GM23338 (cell line): Measurements from ENCODE around the gene CYP4F3. TPM values are rescaled to one million over a fixed set of nuclear protein-coding genes. Genes with fewer than 3 reads are reported as not detected.
"Not testable (repeated sequence)": the region's sequence is repeated elsewhere in the genome, so short reads cannot be mapped to it uniquely, and the experiment has no call there.

ENCODE experiments used
- ATAC-seq: fragments of 200-7000 bp; cut with Tn5 transposase; 3 replicates; pipeline ENCODE4 v1.9.1; 2020
- DNase-seq: peaks from one replicate; pipeline ENCODE4 v3.0.0-alpha.2; 2015; ENCODE audit warnings: low spot score
- H2AFZ ChIP-seq: fragments of 200-600 bp; sonication (generic); 2 replicates; pipeline ENCODE4 v1.8.0; 2016; ENCODE audit warnings: antibody characterized with exemption, mild to moderate bottlenecking, moderate library complexity
- H3F3A ChIP-seq: fragments of 200-600 bp; sonication (generic); replicated peaks from 2 replicates; pipeline ENCODE4 v1.8.0; 2017; ENCODE audit warnings: antibody characterized with exemption, mixed run types, low read depth
- H3K27ac ChIP-seq: fragments of 200-600 bp; sonication (generic); 2 replicates; pipeline ENCODE4 v1.6.1; 2016; ENCODE audit warnings: low read depth
- H3K27me3 ChIP-seq: fragments of 200-600 bp; sonication (generic); 2 replicates; pipeline ENCODE4 v1.8.0; 2016; ENCODE audit warnings: mild to moderate bottlenecking, mixed run types, moderate library complexity; ENCODE audit not compliant: insufficient read depth
- H3K36me3 ChIP-seq: fragments of 200-600 bp; sonication (generic); 2 replicates; pipeline ENCODE4 v1.8.0; 2016; ENCODE audit warnings: mild to moderate bottlenecking; ENCODE audit not compliant: insufficient read depth
- H3K4me1 ChIP-seq: fragments of 200-600 bp; sonication (generic); 2 replicates; pipeline ENCODE4 v1.8.0; 2016; ENCODE audit warnings: mild to moderate bottlenecking, moderate library complexity; ENCODE audit not compliant: insufficient read depth
- H3K4me2 ChIP-seq: fragments of 200-600 bp; sonication (generic); 2 replicates; pipeline ENCODE4 v1.7.1; 2017; ENCODE audit warnings: mixed run types
- H3K4me3 ChIP-seq: fragments of 200-600 bp; sonication (generic); 2 replicates; pipeline ENCODE4 v1.6.1; 2016; ENCODE audit warnings: mixed run types
- H3K79me2 ChIP-seq: fragments of 200-600 bp; sonication (generic); replicated peaks from 2 replicates; pipeline ENCODE4 v1.8.0; 2017; ENCODE audit warnings: mild to moderate bottlenecking; ENCODE audit not compliant: insufficient read depth
- H3K9me2 ChIP-seq: fragments of 200-600 bp; sonication (generic); 2 replicates; pipeline ENCODE4 v1.8.0; 2017; ENCODE audit not compliant: insufficient read depth
- H4K20me1 ChIP-seq: fragments of 200-600 bp; sonication (generic); replicated peaks from 2 replicates; pipeline ENCODE4 v1.8.0; 2017; ENCODE audit warnings: mild to moderate bottlenecking; ENCODE audit not compliant: insufficient read depth
- H3K27ac Mint-ChIP-seq: 2 replicates; pipeline ENCODE4 v1.8.0; 2020; ENCODE audit warnings: inconsistent platforms, mild to moderate bottlenecking, moderate library complexity, mixed read lengths
- H3K27me3 Mint-ChIP-seq: 3 replicates; pipeline ENCODE4 v1.8.0; 2022; ENCODE audit warnings: low read depth, mild to moderate bottlenecking, moderate library complexity, mixed read lengths, inconsistent platforms; ENCODE audit not compliant: insufficient read depth, poor library complexity
- H3K36me3 Mint-ChIP-seq: 3 replicates; pipeline ENCODE4 v1.8.0; 2021; ENCODE audit warnings: low read depth, mild to moderate bottlenecking, inconsistent platforms, moderate library complexity, mixed read lengths
- H3K4me1 Mint-ChIP-seq: 3 replicates; pipeline ENCODE4 v1.8.0; 2020; ENCODE audit warnings: mild to moderate bottlenecking, inconsistent platforms, mixed read lengths
- H3K4me3 Mint-ChIP-seq: 3 replicates; pipeline ENCODE4 v1.8.0; 2021; ENCODE audit warnings: moderate library complexity, mild to moderate bottlenecking, inconsistent platforms, mixed read lengths
- H3K9me3 Mint-ChIP-seq: 3 replicates; pipeline ENCODE4 v1.8.0; 2020; ENCODE audit warnings: moderate library complexity, mild to moderate bottlenecking, inconsistent platforms, mixed read lengths
- ETS1 ChIP-seq: IDR thresholded peaks from 2 replicates; pipeline ENCODE4 v1.6.1; 2016; ENCODE audit warnings: antibody characterized with exemption
- EZH2phosphoT487 ChIP-seq: fragments of 200-600 bp; sonication (generic); IDR thresholded peaks from one replicate; pipeline ENCODE4 v1.8.1; 2018; ENCODE audit warnings: antibody characterized with exemption; ENCODE audit not compliant: unreplicated experiment
- JUNB ChIP-seq: IDR thresholded peaks from one replicate; pipeline ENCODE4 v1.6.1; 2016; ENCODE audit warnings: antibody characterized with exemption; ENCODE audit not compliant: unreplicated experiment
- POLR2AphosphoS5 ChIP-seq: IDR thresholded peaks from 2 replicates; pipeline ENCODE4 v1.6.1; 2016; ENCODE audit warnings: antibody characterized with exemption, low read depth
- REST ChIP-seq: IDR thresholded peaks from one replicate; pipeline ENCODE4 v1.6.1; 2018; ENCODE audit warnings: antibody characterized with exemption; ENCODE audit not compliant: unreplicated experiment
- ZNF462 ChIP-seq: fragments of 250-450 bp; sonication (Bioruptor Pico); IDR thresholded peaks from 2 replicates; pipeline ENCODE4 v1.5.0; 2020; ENCODE audit warnings: mild to moderate bottlenecking, moderate library complexity
- polyA plus RNA-seq: library from polyadenylated mRNA; unstranded; fragments of >200 nt; fragmentation: Nextera tagmentation; extraction: Ambion mirVana; gene quantifications from 2 replicates; pipeline ENCODE4 v1.2.1, GENCODE V29; 2016
- total RNA-seq: library from RNA; depleted of rRNA; stranded (reverse); fragments of >200 nt; shearing (Covaris generic); gene quantifications from 2 replicates; pipeline ENCODE4 v1.2.3, GENCODE V29; 2014

The CYP4F3 gene
- total and polyA plus RNA-seq, 2 experiments from 2014 or later, result not detected

- TF ChIP-seq REST, result no peak
- TF ChIP-seq EZH2phosphoT487, result no peak
- no peak for TF ChIP-seq ZNF462 (CRISPR knock-in tag)
- TF ChIP-seq POLR2AphosphoS5, result no peak
- TF ChIP-seq JUNB, result no peak
- TF ChIP-seq ETS1, result no peak
Measured at GRCh38 chr19:15649526-15649925, 8.8 kb downstream of the CYP4F3 start (continued).

GRCh38 chr19:15650123-15650522, 9.4 kb downstream of the CYP4F3 start:
- H3K4me1 ChIP-seq, result not testable (repeated sequence)
- peaks cover 57% of the 10 kb centered on the region for H3K36me3 Mint-ChIP-seq

More at GRCh38 chr19:15650123-15650522, 9.4 kb downstream of the CYP4F3 start:
- H3K4me1 Mint-ChIP-seq, H3K27ac Mint-ChIP-seq, H3K36me3 ChIP-seq, H3K9me2 ChIP-seq, H2AFZ ChIP-seq, H3K4me3 Mint-ChIP-seq, H3F3A ChIP-seq, H3K4me2 ChIP-seq, H4K20me1 ChIP-seq, H3K27me3 Mint-ChIP-seq, H3K79me2 ChIP-seq, ATAC-seq, DNase-seq, H3K4me3 ChIP-seq, H3K27me3 ChIP-seq, H3K27ac ChIP-seq: not testable (repeated sequence)
- peaks cover 97% of the 10 kb centered on the region for H3K9me3 Mint-ChIP-seq
